K562 (cell line): ENCODE data around the gene ATP5F1D. TPM values are rescaled to one million over a fixed set of nuclear protein-coding genes. Genes with fewer than 3 reads are reported as not detected.

Source experiments
- ATAC-seq: fragments of 200-7000 bp; cut with Tn5 transposase; 3 replicates; pipeline ENCODE4 v1.9.1; 2020; ENCODE audit warnings: moderate library complexity
- BruUV-seq: library from RNA; stranded (reverse); fragments of 400-500 nt; replicated peaks from 2 replicates; lab custom pipeline; 2021; lab: Mats Ljungman, UMichigan
- CTCF ChIA-PET: fragments of 300-600 bp; formaldehyde crosslinking; extraction: SDS; loops from one replicate; lab custom pipeline; 2021; ENCODE audit warnings: low intra/inter-chr PET ratio; lab: Yijun Ruan, JAX
- POLR2A ChIA-PET: fragments of 300-600, 350-650 bp; sonication (Branson Sonifier 250); formaldehyde crosslinking; extraction: SDS; loops from one replicate; lab custom pipeline; 2021; ENCODE audit warnings: antibody characterized with exemption, inconsistent platforms; lab: Yijun Ruan, JAX
- DNase-seq, 4 experiments: peaks; one replicate each; pipeline versions ENCODE4 v3.0.0 to v3.0.0-alpha.2; 2011 to 2018; ENCODE audit warnings: low spot score in 3 of 4, mixed read lengths in 3 of 4; ENCODE audit errors: extremely low read depth in 1 of 4
- FAIRE-seq: peaks from 2 replicates; lab custom pipeline; 2011; peaks lifted over from hg19 to GRCh38; lab: Jason Lieb, UNC
- H2AFZ ChIP-seq: 2 replicates; pipeline ENCODE4 v1.6.0; 2011; ENCODE audit warnings: low read depth, low read length, control low read depth, inconsistent platforms
- H3K27ac ChIP-seq: fragments of 200-600 bp; 3 replicates; pipeline ENCODE4 v1.8.0; 2011; ENCODE audit warnings: low read depth, mild to moderate bottlenecking, control low read depth, inconsistent platforms, low read length, moderate library complexity, mixed read lengths; ENCODE audit errors: extremely low read depth
- H3K27me3 ChIP-seq, 2 experiments: fragments of 300-600 bp in 1 of 2; 2 replicates in 1 of 2; 3 replicates in 1 of 2; pipeline versions ENCODE4 v1.6.0 to v1.8.0; 2011; ENCODE audit warnings: inconsistent platforms in 2 of 2, low read length in 2 of 2, mild to moderate bottlenecking in 1 of 2, mixed read lengths in 1 of 2, moderate library complexity in 1 of 2; ENCODE audit not compliant: control insufficient read depth in 2 of 2, insufficient read depth in 2 of 2
- H3K36me3 ChIP-seq: fragments of 300-600 bp; 3 replicates; pipeline ENCODE4 v1.8.0; 2011; ENCODE audit warnings: mild to moderate bottlenecking, low read length, inconsistent platforms; ENCODE audit not compliant: control insufficient read depth, insufficient read depth
- H3K4me1 ChIP-seq, 2 experiments: fragments of 200-600 bp in 1 of 2; replicated peaks in 1 of 2; 2 replicates in 1 of 2; 3 replicates in 1 of 2; pipeline versions ENCODE4 v1.5.1 to v1.8.0; 2011; ENCODE audit warnings: inconsistent platforms in 2 of 2, low read length in 2 of 2, mild to moderate bottlenecking in 1 of 2, mixed read lengths in 1 of 2, moderate library complexity in 1 of 2; ENCODE audit not compliant: control insufficient read depth in 2 of 2, insufficient read depth in 2 of 2
- H3K4me2 ChIP-seq: 2 replicates; pipeline ENCODE4 v1.6.1; 2011; ENCODE audit warnings: low read length, control low read depth, inconsistent platforms, mixed read lengths; ENCODE audit not compliant: insufficient read depth
- H3K4me3 ChIP-seq: fragments of 200-600 bp; sonication (generic), shearing (Covaris generic); 2 replicates; pipeline ENCODE4 v1.5.1; 2016; ENCODE audit warnings: control low read depth, inconsistent platforms
- H3K79me2 ChIP-seq: fragments of 200-600 bp; 3 replicates; pipeline ENCODE4 v1.8.0; 2011; ENCODE audit warnings: low read length, inconsistent platforms; ENCODE audit not compliant: control insufficient read depth, insufficient read depth
- H3K9ac ChIP-seq, 2 experiments: 2 replicates each; pipeline versions ENCODE4 v1.6.0 to v1.6.1; 2011; ENCODE audit warnings: low read depth in 2 of 2, low read length in 2 of 2, control low read depth in 1 of 2, inconsistent platforms in 1 of 2, mild to moderate bottlenecking in 1 of 2, mixed read lengths in 1 of 2; ENCODE audit not compliant: insufficient read depth in 1 of 2
- H3K9me1 ChIP-seq: one replicate; pipeline ENCODE4 v1.6.0; 2011; ENCODE audit warnings: inconsistent platforms, mild to moderate bottlenecking, low read length, moderate library complexity; ENCODE audit not compliant: control insufficient read depth, insufficient read depth
- H3K9me3 ChIP-seq: replicated peaks from 2 replicates; pipeline ENCODE4 v1.5.1; 2011; ENCODE audit warnings: low read depth, low read length, inconsistent platforms; ENCODE audit not compliant: control insufficient read depth, insufficient read depth
- H4K20me1 ChIP-seq: replicated peaks from 2 replicates; pipeline ENCODE4 v1.6.1; 2011; ENCODE audit warnings: low read length, inconsistent platforms, mixed read lengths; ENCODE audit not compliant: control insufficient read depth, insufficient read depth
- CCNT2 ChIP-seq: IDR thresholded peaks from 2 replicates; pipeline ENCODE4 v1.6.1; 2011; ENCODE audit warnings: borderline replicate concordance, low read depth, mild to moderate bottlenecking, moderate library complexity, mixed read lengths, low read length; ENCODE audit not compliant: insufficient read length; ENCODE audit errors: extremely low read depth
- EP300 ChIP-seq: IDR thresholded peaks from 2 replicates; pipeline ENCODE4 v1.6.1; 2012; ENCODE audit warnings: low read length, improper control_type of control experiment
- ETS1 ChIP-seq: conservative IDR thresholded peaks from 2 replicates; pipeline ENCODE4 v1.6.1; 2011; ENCODE audit warnings: low read depth, mild to moderate bottlenecking, low read length; ENCODE audit not compliant: control insufficient read depth
- GABPB2 ChIP-seq: fragments of 250-450 bp; sonication (Bioruptor Pico); conservative IDR thresholded peaks from 2 replicates; pipeline ENCODE4 v1.5.1; 2021; ENCODE audit warnings: mild to moderate bottlenecking
- KDM1A ChIP-seq, 2 experiments: fragments of 450-650 bp; IDR thresholded peaks; 2 replicates each; pipeline ENCODE4 v1.6.1; 2016; ENCODE audit warnings: mild to moderate bottlenecking in 2 of 2
- L3MBTL2 ChIP-seq: fragments of 450-650 bp; IDR thresholded peaks from 2 replicates; pipeline ENCODE4 v1.6.1; 2016; ENCODE audit warnings: mild to moderate bottlenecking, moderate library complexity
- LARP7 ChIP-seq: fragments of 450-650 bp; IDR thresholded peaks from 2 replicates; pipeline ENCODE4 v1.6.1; 2016
- NR1H2 ChIP-seq: sonication (generic); formaldehyde crosslinking; IDR thresholded peaks from 2 replicates; pipeline ENCODE4 v1.4.0; 2020; ENCODE audit warnings: mild to moderate bottlenecking, missing genetic modification reagents
- POLR2G ChIP-seq: fragments of 200-400 bp; formaldehyde crosslinking; IDR thresholded peaks from 2 replicates; pipeline ENCODE4 v1.6.1; 2017; ENCODE audit warnings: low read depth, mild to moderate bottlenecking, antibody characterized with exemption, low read length, moderate library complexity
- RBFOX2 ChIP-seq: fragments of 200-400 bp; formaldehyde crosslinking; IDR thresholded peaks from 2 replicates; pipeline ENCODE4 v1.6.1; 2017; ENCODE audit warnings: low read depth, mild to moderate bottlenecking, low read length, moderate library complexity
- RBM14 ChIP-seq: fragments of 200-400 bp; formaldehyde crosslinking; IDR thresholded peaks from 2 replicates; pipeline ENCODE4 v1.6.1; 2018; ENCODE audit warnings: low read depth, mild to moderate bottlenecking, low read length, moderate library complexity, borderline replicate concordance; ENCODE audit not compliant: insufficient read depth
- RBM34 ChIP-seq: fragments of 200-400 bp; formaldehyde crosslinking; IDR thresholded peaks from 2 replicates; pipeline ENCODE4 v1.6.1; 2018; ENCODE audit warnings: low read length, borderline replicate concordance; ENCODE audit not compliant: insufficient read depth
- SRSF3 ChIP-seq: fragments of 200-400 bp; formaldehyde crosslinking; IDR thresholded peaks from 2 replicates; pipeline ENCODE4 v1.6.1; 2016; ENCODE audit warnings: mild to moderate bottlenecking, low read length, moderate library complexity; ENCODE audit not compliant: insufficient read depth
- SUPT5H ChIP-seq: fragments of 450-650 bp; IDR thresholded peaks from 2 replicates; pipeline ENCODE4 v1.6.1; 2016
- TAF7 ChIP-seq: fragments of 450-650 bp; IDR thresholded peaks from 2 replicates; pipeline ENCODE4 v1.6.1; 2016; ENCODE audit warnings: missing genetic modification characterization, missing compliant biosample characterization
- ZMIZ1 ChIP-seq, 2 experiments: fragments of 150-350 bp in 1 of 2; IDR thresholded peaks; 2 replicates each; pipeline ENCODE4 v1.6.1; 2012 to 2016; ENCODE audit warnings: low read depth in 2 of 2, low read length in 2 of 2, mild to moderate bottlenecking in 1 of 2, moderate library complexity in 1 of 2
- ZNF197 ChIP-seq: fragments of 200-800 bp; sonication (Bioruptor generic); IDR thresholded peaks from 2 replicates; pipeline ENCODE4 v1.6.1; 2016; ENCODE audit warnings: low read depth, missing genetic modification characterization, missing compliant biosample characterization
- WGBS: fragments of 100-300 bp; shearing (Covaris generic); methylation state at CpG from one replicate; pipeline ENCODE4 v1.1.6; 2016; ENCODE audit warnings: low coverage, mixed read lengths; ENCODE audit not compliant: insufficient coverage; ENCODE audit errors: missing lambda C conversion rate; 5-methylcytosine and 5-hydroxymethylcytosine counted together
- in situ Hi-C: fragments of 300-500 bp; cut with MboI; formaldehyde crosslinking; loops from 4 replicates; pipeline ENCODE4 v1.15.0; 2018; ENCODE audit warnings: inconsistent platforms, mixed read lengths
- intact Hi-C: fragments of 100-400 bp; cut with micrococcal nuclease; formaldehyde crosslinking; loops from 2 replicates; pipeline ENCODE4 v1.14.2; 2022
- polyA plus RNA-seq, 8 experiments: library from polyadenylated mRNA; depleted of rRNA in 4 of 8; stranded (reverse) in 5 of 8; unstranded in 3 of 8; fragments of >200 nt; fragmentation: Nextera tagmentation in 2 of 8; fragmentation: Illumina TruSeq in 1 of 8; extraction: Ambion mirVana in 2 of 8; extraction: Trizol in 1 of 8; gene quantifications; 2 replicates each; pipeline versions ENCODE4 v1.2.1 to v1.2.3, GENCODE V29; 2011 to 2014; ENCODE audit warnings: inconsistent platforms in 1 of 8, missing spikeins in 1 of 8
- total RNA-seq, 7 experiments: library from RNA; depleted of rRNA in 6 of 7; stranded (reverse); fragments of >200 nt in 6 of 7; fragmentation: Illumina TruSeq in 2 of 7; extraction: Trizol in 2 of 7; gene quantifications; 2 replicates each; pipeline versions ENCODE4 v1.2.1 to v1.2.3, GENCODE V29; 2011 to 2021; ENCODE audit warnings: low replicate concordance in 1 of 7

Gene ATP5F1D
- total and polyA plus RNA-seq, 9 of the 15 experiments (the other 6 are each of a cell fraction or from before 2014, with no cell fraction given): 3.9 to 409 (median 36.8) TPM

GRCh38 chr19:1228161-1228957 lies 13.2 kb upstream of the ATP5F1D start:
- Histone ChIP-seq H3K79me2 (peaks cover 7% of the 10 kb centered on the region; the same call in 1 of the 3 replicates), H4K20me1 (no peaks in the 10 kb centered on the region), H3K27me3 (no peaks in the 10 kb centered on the region), H2AFZ (no peak overlapping the region), H3K27ac (no peak overlapping the region), H3K9ac (no peak overlapping the region), H3K36me3 (peaks cover 62% of the 10 kb centered on the region; the same call in 2 of the 3 replicates), H3K9me3 (no peaks in the 10 kb centered on the region; the same call in 1 of the 2 replicates), H3K9me1 (no peaks in the 10 kb centered on the region), H3K4me3 (no peak overlapping the region), H3K4me1 (peaks cover 0 to 63% of the 10 kb centered on the region in 2 experiments; a peak in 3 of 5 replicates), H3K4me2 (no peak overlapping the region)
- WGBS: 97% methylated on average over 30 of the region's 100 CpGs
- CTCF ChIA-PET: no interaction called here
- DNase-seq (no peak), ATAC-seq (no peak), FAIRE-seq (no peak)
- no TSS peak for BruUV-seq
- intact Hi-C loops: no loop called here
- POLR2A ChIA-PET: interaction anchor here (0.7 kb wide), 1 partner anchor 41 kb away, joined by 3 read pairs; the partner anchor contains the start of gene CIRBP
- in situ Hi-C loops: loop anchor here (25.0 kb wide), 1 partner anchor 466 kb away; the partner anchor contains the start of gene MISP
- peak; percentile 7; the same call in 1 of the 2 replicates for TF ChIP-seq RBFOX2
- no peak for TF ChIP-seq SRSF3
- TF ChIP-seq ZMIZ1 (IDR thresholded peaks at IDR 0.05; ENCODE audit: low read depth in 2 of 2, low read length in 2 of 2): no peak
- no peak for TF ChIP-seq ETS1
- TF ChIP-seq TAF7: no peak
- TF ChIP-seq L3MBTL2: no peak
- no peak for TF ChIP-seq ZNF197 (CRISPR knock-in tag)
- no peak for TF ChIP-seq EP300
- no peak for TF ChIP-seq RBM14
- TF ChIP-seq KDM1A (IDR thresholded peaks at IDR 0.05): no peak
- TF ChIP-seq NR1H2 (CRISPR knock-in tag): no peak
- TF ChIP-seq CCNT2: peak; percentile 9
- no peak for TF ChIP-seq RBM34
- TF ChIP-seq POLR2G: peak; percentile 51
- TF ChIP-seq LARP7: no peak
- TF ChIP-seq SUPT5H: peak; percentile 43; the same call in 1 of the 2 replicates
- TF ChIP-seq GABPB2 (CRISPR knock-in tag): no peak
